GM19240 (cell line): ENCODE results near the gene REV1.
"Not testable (repeated sequence)": the region's sequence is repeated elsewhere in the genome, so short reads cannot be mapped to it uniquely, and the experiment has no call there.

Experiments
- DNase-seq: peaks from one replicate; pipeline ENCODE4 v3.0.0; 2011; ENCODE audit warnings: low spot score; ENCODE audit not compliant: insufficient read length

Gene REV1

DNA sequence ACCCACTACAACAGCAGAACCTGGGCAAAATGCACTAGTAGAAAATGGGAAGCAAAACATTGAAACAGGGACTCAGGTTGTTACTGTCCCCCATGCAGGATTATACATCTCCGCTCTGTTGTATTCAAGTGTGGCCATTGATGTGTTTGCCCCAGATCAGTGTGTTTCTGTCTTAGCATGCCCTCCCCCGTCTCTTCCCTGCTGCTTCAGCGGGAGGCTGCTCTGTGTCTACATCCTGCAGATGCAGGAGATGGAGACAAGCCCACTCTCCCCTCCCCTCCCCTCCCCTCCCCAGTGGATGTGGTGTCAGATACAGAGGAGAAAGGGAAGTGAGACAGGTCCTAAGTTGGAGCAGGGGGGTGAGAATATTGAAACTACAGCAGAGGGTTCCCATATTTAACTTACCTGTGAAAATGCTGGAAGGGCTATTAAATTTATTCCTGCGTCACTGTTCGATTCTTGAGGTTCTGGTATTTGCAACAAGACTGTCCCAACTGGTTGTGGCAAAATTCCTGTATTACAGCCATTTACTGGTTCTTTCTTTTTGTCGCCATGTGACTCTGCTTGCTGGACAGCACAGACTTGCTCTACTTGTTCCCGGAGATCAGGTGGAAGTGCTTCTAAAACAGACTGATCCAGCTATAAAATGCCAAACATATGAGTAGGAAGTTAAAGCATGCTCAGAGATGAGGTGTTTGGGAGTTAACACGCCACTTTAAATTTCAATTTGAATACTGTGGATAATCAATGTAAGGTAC, 85.6 kb downstream of the REV1 start:
- DNase-seq, result no peak

GRCh38 chr2:99403524-99403923, 86.3 kb downstream of the REV1 start:
- no peak for DNase-seq

- DNase-seq, result no peak
These were observed 86.7 kb downstream of the REV1 start for GRCh38 chr2:99403084-99403483.

DNA sequence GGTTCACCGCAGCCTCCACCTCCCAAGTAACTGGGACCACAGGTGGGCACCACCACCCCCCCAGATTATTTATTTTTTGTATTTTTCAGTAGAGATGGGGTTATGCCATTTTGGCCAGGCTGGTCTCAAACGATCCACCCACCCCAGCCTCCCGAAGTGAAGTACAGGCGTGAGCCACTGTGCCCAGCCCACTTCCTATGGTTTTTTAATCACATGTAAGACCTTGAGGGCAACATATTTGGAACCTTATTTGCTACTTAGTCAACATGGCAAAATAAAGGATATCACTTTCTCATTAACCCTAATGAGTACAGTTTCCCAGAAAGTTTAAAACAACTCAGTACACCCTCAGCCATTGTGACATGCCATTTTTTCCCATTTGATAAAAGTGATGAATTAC, 88.0 kb downstream of the REV1 start:
- DNase-seq, result no peak

GRCh38 chr2:99399795-99400194, 90.0 kb downstream of the REV1 start:
- no peak for DNase-seq

DNA sequence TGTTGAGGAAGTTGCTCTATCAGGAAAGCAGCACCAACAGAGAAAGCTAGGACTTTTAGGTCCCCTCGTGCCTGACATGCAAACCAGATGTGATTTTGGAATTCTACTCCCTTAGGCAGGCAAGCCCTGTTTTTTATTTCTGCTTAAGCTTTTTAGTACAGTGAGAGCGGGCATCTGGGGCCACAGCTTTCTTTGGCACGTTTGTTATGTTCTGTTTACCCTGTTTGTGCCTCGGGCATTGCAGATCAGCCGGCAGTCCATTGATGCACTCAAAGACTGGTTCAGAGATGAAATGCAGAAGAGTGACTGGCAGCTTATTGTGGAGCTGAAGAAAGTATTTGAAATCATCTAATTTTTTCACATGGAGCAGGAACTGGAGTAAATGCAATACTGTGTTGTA, 90.8 kb downstream of the REV1 start:
- DNase-seq, result no peak

DNA sequence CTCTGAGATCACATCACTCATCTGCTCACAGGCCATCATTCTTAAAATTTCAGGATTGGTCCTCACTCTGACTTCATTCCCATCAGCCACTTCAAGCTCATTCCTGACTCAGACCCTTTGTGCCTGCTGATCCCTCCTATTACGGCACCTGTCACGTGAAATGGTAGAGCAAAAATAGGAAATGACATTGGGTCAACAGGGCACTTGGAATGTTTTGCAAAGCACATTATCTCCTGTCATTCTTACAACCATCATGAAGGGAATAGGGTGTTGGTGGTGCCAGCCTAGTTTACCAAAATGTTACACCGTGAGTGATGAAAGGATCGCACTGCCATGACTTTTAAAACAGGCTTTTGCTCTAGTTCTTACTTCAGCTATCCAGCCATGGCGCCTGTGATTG, 91.5 kb downstream of the REV1 start:
- DNase-seq, result no peak

DNA sequence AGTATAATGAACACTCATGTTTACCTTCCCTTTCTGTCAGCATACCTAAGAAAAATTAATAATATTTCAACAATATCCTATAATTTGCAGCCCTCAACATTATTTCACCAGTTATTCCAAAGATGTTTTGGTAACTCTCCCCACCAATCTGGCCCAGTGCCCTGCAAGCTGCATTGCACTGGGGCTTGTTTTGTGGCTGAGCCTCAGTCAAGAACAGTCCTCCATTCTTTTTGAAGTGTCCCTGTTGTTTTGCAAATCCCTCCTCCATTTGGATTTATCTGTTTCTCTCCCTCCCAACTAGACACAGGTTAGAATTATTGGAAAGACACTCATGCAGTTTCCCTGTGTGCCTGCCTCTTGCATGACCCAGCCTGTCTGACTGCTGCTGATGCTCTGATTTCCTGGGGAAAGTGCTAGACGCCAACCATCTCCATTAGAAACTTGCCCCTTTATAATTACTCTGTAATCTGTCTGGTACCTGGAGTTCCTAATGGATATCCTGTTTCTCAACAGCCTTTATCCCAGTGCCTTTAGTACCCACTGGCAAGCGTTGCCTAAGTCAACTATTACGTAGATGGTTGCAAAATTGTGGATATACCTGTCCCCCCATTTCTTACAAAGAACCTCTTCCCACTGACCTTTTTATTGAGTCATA, 92.4 kb downstream of the REV1 start:
- DNase-seq, result no peak

DNA sequence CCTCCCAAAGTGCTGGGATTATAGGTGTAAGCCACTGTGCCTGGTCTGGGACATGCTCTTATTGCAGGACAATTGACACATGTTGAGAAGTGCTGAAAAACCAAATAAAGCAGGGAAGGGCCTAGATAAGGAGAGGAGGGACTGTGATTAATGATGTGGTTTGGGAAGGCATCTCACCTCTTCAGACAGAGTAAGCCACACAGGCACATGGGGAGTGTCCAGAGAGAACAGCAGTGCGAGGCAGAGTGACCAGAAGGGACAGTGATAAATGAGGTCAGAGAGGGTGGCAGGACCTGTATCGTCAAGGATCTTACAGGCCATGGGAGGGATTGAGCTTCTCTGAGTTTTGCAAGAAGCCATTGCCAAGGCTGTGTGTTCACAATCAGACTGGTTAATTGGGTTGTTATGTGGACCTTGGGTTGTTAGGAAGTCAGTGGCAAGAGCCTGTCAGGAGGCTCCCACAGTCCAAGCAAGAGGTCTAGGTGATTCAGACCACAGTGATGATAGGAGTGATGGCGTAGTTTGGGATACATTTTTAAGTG, 94.2 kb downstream of the REV1 start:
- no peak for DNase-seq

DNA sequence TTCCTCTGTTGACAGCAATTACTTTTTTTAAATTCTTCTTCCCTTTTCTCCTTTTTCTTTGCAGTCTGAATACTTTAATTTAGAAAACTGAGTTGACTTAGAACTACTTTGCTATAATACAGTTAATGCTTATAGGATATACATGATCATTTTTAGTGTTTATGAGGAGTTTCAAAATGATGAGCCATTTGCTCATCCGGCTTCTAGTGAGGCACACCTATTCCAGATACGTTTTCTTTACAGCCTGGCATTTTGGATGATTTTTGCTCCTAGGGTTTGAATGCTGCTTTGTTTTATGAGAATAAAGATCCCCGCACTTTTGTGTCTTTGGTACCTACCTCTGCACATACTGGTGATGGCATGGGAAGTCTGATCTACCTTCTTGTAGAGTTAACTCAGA, 99.9 kb downstream of the REV1 start:
- no peak for DNase-seq

GRCh38 chr2:99389371-99389770, 100.4 kb downstream of the REV1 start:
- DNase-seq, result no peak

DNA sequence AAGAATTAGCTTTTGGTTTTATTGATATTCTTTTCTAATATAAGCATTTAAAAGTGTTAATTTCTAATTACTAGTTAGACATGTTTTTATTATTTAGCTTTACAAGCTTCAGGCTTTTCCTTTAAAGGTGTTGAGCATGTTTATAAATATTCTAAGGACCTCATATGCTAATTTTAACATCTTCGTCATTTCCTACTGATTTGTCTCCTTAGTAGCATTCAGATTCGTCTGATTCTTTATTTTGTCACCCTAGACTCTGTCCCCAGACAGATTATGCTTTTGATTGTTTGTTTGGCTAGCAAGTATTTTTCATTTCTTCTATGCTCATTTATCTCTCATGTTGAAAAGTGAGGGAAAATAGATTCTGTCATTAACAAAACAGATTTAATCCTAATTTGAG, 100.9 kb downstream of the REV1 start:
- no peak for DNase-seq

DNA sequence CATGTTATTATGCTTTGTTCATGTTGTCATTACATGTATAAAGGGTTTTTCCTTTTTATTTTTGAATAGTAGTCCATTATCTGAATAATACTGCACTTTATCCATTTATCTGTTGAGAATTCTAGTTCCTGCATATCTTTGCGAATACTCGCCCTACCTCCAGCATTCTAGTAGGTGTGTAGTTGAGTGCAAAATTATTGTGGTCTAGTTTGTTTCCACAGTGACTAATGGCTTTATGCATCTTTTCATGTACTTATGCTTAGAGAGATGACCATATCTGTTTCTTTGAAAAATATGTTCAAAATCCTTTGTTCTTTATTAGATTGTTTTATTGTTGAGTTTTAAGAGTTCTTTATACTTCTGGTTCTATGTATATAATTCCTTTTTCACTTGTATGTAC, 103.8 kb downstream of the REV1 start:
- DNase-seq, result no peak

DNA sequence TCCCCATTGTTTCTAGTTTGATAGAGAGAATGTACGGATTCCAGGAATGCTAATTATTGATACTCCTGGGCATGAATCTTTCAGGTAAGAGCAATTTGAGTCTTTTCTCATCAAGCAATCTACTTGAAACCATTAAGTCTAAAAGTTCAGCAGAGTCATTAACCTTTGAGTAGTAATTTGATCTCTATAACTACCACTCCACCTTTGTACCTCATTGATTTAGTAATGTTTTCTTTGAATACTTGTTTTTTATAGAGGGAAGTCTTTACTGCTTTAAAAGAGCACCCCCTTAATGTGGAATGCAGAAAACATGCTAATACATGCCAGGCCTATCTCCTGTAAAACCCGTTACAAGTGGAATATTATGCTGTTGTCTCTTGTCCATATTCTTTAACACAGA, 107.7 kb downstream of the REV1 start:
- no peak for DNase-seq

- no peak for DNase-seq
These were observed 109.3 kb downstream of the REV1 start for GRCh38 chr2:99380376-99381010.

GRCh38 chr2:99377879-99378278, 111.9 kb downstream of the REV1 start:
- no peak for DNase-seq

DNA sequence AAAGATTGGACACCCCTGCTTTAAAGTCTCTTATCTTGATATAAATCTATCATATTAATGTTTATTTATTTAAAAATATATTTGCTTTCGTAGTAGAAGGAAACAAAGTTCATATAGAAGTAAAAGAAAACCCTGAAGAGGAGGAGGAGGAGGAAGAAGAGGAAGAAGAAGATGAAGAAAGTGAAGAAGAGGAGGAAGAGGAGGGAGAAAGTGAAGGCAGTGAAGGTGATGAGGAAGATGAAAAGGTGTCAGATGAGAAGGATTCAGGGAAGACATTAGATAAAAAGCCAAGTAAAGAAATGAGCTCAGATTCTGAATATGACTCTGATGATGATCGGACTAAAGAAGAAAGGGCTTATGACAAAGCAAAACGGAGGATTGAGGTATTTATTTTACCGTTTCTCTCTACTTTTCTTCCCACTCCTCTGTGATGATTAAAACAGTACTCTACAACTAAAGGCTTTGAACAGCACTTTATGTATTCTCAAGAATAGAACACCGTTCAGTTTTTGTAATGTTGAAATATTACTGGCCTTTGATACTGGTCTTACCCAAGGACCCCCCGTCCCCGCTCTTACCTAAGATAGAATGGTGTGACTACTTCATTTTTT, 113.5 kb downstream of the REV1 start:
- no peak for DNase-seq

- DNase-seq, result no peak
These were observed 115.1 kb downstream of the REV1 start for GRCh38 chr2:99374747-99375146.

- DNase-seq, result no peak
These were observed 116.7 kb downstream of the REV1 start for GRCh38 chr2:99373144-99373543.

DNA sequence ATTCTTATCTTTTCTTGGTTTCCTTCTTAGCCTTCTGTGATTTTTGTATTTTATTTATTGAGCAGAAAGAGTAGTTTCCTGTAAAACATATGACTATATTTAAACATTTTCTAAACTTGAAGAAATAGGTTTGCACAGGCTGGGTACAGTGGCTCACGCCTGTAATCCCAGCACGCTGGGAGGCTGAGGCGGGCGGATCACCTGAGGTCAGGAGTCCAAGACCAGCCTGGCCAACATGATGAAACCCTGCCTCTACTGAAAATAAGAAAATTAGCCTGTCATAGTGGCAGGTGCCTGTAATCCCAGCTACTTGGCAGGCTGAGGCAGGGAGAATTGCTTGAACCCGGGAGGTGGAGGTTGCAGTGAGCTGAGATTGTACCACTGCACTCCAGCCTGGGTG, 121.0 kb downstream of the REV1 start:
- DNase-seq, result not testable (repeated sequence)

DNA sequence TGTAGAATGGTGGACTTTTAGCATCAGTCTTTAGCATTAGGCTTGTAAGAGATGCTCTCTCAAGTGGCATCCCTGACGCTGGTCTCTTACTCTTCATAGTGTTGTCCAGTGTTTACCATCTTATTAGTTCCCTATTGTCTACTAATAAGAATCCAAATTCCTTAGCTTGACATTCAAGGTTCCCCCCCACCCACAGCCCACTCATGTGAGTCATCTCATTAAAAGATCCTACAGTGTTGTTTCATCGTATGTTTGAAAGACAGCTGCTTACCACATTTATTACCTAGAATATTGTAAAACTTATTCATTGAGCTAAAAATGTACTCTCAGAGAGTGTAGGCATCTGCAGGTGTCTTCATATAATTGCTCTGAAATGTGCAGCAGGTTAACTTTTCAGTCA, 124.2 kb downstream of the REV1 start:
- DNase-seq, result no peak

DNA sequence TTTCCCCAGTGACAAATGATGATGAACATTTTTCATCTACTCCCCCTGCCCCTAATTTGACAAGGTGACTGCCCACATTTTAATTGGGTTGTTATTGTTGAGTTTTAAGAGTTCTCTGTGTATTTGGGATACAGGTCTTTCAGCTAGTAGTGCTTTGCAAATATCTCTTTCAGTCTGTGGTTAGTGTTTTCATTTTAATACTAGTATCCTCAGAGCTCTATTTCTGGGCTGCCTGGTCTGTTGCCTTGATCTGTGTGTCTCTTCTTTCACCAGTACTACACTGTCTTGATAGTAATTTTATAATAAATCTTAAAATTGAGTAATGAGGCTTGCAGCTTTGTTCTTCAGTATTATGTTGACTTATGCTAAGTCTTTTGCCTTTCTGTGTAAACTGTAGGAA, 133.0 kb downstream of the REV1 start:
- no peak for DNase-seq
